Tibial artery (tissue), 4 donors: ENCODE results near the gene C17orf107.

Experiments
- DNase-seq, 2 donors: peaks; one replicate each; pipeline ENCODE4 v3.0.0-alpha.2; 2019
- H3K27ac ChIP-seq, 2 donors: fragments of 200-600 bp; sonication (generic) in 1 of 2; 1 replicate in 1 of 2; 2 replicates in 1 of 2; pipeline ENCODE4 v1.5.1; 2018 to 2019; ENCODE audit warnings: mild to moderate bottlenecking in 1 of 2
- H3K27me3 ChIP-seq, 2 donors: fragments of 200-600 bp; sonication (generic) in 1 of 2; one replicate each; pipeline versions ENCODE4 v1.5.1 to v1.6.0; 2016 to 2019
- H3K36me3 ChIP-seq, 3 donors: fragments of 200-600 bp; sonication (generic) in 2 of 3; one replicate each; pipeline ENCODE4 v1.5.1; 2016 to 2019; ENCODE audit warnings: mild to moderate bottlenecking in 2 of 3
- H3K4me1 ChIP-seq, 4 donors: fragments of 200-600 bp; sonication (generic) in 2 of 4; 1 replicate in 3 of 4; 2 replicates in 1 of 4; pipeline ENCODE4 v1.5.1; 2016 to 2019
- H3K4me3 ChIP-seq, 2 donors: fragments of 200-600 bp; sonication (generic) in 1 of 2; 1 replicate in 1 of 2; 2 replicates in 1 of 2; pipeline ENCODE4 v1.5.1; 2018 to 2019; ENCODE audit warnings: mild to moderate bottlenecking in 2 of 2
- H3K9me3 ChIP-seq, 3 donors: fragments of 200-600 bp; sonication (generic) in 1 of 3; one replicate each; pipeline ENCODE4 v1.5.1; 2016 to 2019
- CTCF ChIP-seq, 2 experiments: fragments of 200-600 bp in 1 of 2; fragments of 450-650 bp in 1 of 2; IDR thresholded peaks; one replicate each; pipeline ENCODE4 v1.5.1; 2017 to 2019; ENCODE audit warnings: antibody characterized with exemption in 2 of 2, mild to moderate bottlenecking in 1 of 2, moderate library complexity in 1 of 2
- intact Hi-C: fragments of 100-400 bp; cut with DNase I; formaldehyde crosslinking; loops from one replicate; pipeline ENCODE4 v1.15.0; 2023; ENCODE audit warnings: low total_unique reads

Gene C17orf107

DNA sequence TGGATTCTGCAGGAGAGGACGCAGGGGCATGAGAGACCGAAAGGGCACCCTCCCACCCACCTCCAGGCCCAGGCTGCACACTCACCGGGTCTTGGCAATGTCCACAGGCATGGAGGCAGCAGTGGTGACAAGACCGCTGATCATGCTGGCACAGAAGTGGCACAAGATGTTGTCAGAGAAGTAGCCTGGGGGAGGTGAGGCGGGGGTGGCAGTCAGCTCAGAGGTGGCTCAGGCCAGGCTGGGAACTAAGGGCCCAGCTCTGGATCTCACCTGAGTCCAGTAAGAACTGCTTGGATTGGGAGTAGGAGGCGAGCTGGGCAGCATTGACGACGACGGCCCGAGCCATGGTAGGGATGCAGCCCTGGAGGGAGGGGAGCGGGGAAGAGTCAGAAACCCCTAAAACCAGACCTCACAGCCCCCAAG is 38.7 kb downstream of the C17orf107 start:
- peaks cover 4 to 49% (median 30%) of the 10 kb centered on the region in 4 donors for H3K4me1 ChIP-seq
- H3K9me3 ChIP-seq, result no peaks in the 10 kb centered on the region
- H3K4me3 ChIP-seq, result no peak overlapping the region
- H3K27ac ChIP-seq, result peak overlapping the region in 1 of 2 donors; percentile 85
- peaks cover 25 to 44% (median 25%) of the 10 kb centered on the region in 3 donors for H3K36me3 ChIP-seq
- no peak for DNase-seq
- H3K27me3 ChIP-seq, result no peaks in the 10 kb centered on the region
- intact Hi-C loops, result loop anchor here (5.0 kb wide), 1 partner anchor 44 kb away; no protein-coding TSS in a partner anchor
- no peak for TF ChIP-seq CTCF (IDR thresholded peaks at IDR 0.05)

GRCh38 chr17:4938688-4939545 is 39.6 kb downstream of the C17orf107 start:
- intact Hi-C loops, result loop anchor here (5.0 kb wide), 1 partner anchor 43 kb away; no protein-coding TSS in a partner anchor
- DNase-seq, result no peak
- H3K4me3 ChIP-seq, result peak overlapping the region; percentile 83 to 91
- peaks cover 31 to 52% (median 34%) of the 10 kb centered on the region in 3 donors for H3K36me3 ChIP-seq
- peak overlapping the region; percentile 85 for H3K27ac ChIP-seq
- H3K27me3 ChIP-seq, result no peaks in the 10 kb centered on the region
- TF ChIP-seq CTCF (IDR thresholded peaks at IDR 0.05), result no peak
- peaks cover 4 to 50% (median 34%) of the 10 kb centered on the region in 4 donors for H3K4me1 ChIP-seq
- no peaks in the 10 kb centered on the region for H3K9me3 ChIP-seq

GRCh38 chr17:4939546-4939795 is 40.1 kb downstream of the C17orf107 start:
- DNase-seq, result no peak
- Histone ChIP-seq H3K9me3 (no peaks in the 10 kb centered on the region), H3K4me3 (peak overlapping the region; percentile 83 to 91), H3K27me3 (no peaks in the 10 kb centered on the region), H3K4me1 (peaks cover 4 to 49% (median 38%) of the 10 kb centered on the region in 4 donors), H3K36me3 (peaks cover 36 to 58% (median 39%) of the 10 kb centered on the region in 3 donors), H3K27ac (peak overlapping the region; percentile 85)
- intact Hi-C loops, result loop anchor here (5.0 kb wide), 1 partner anchor 43 kb away; no protein-coding TSS in a partner anchor
- no peak for TF ChIP-seq CTCF (IDR thresholded peaks at IDR 0.05)

GRCh38 chr17:4939796-4940554 is 40.6 kb downstream of the C17orf107 start, which contains the start of the genes RNF167 and SLC25A11:
Gene RNF167, plus strand, starts transcription at chr17:4940268. Its CDS starts 642 bp downstream, at chr17:4940910.
Gene SLC25A11, minus strand, starts transcription at chr17:4940046. Its CDS starts 136 bp downstream, at chr17:4939910.
- no peaks in the 10 kb centered on the region for H3K9me3 ChIP-seq
- H3K4me1 ChIP-seq, result peaks cover 4 to 54% (median 42%) of the 10 kb centered on the region in 4 donors
- H3K27me3 ChIP-seq, result no peaks in the 10 kb centered on the region
- TF ChIP-seq CTCF (IDR thresholded peaks at IDR 0.05), result no peak
- intact Hi-C loops, result loop anchor here (5.0 kb wide), 1 partner anchor 42 kb away; no protein-coding TSS in a partner anchor
- peak within 1 kb of the TSS; percentile 83 to 91 for H3K4me3 ChIP-seq
- H3K27ac ChIP-seq, result peak within 1 kb of the TSS; percentile 85
- peak; percentile 95 to 98 for DNase-seq
- H3K36me3 ChIP-seq, result peaks cover 41 to 63% (median 44%) of the 10 kb centered on the region in 3 donors

GRCh38 chr17:4940555-4941318 is 41.4 kb downstream of the C17orf107 start:
- H3K27me3 ChIP-seq, result no peaks in the 10 kb centered on the region
- no peak for TF ChIP-seq CTCF (IDR thresholded peaks at IDR 0.05)
- peak overlapping the region; percentile 85 for H3K27ac ChIP-seq
- peak overlapping the region; percentile 83 to 91 for H3K4me3 ChIP-seq
- peak in 1 of 2 donors; percentile 84 for DNase-seq
- peaks cover 46 to 67% (median 49%) of the 10 kb centered on the region in 3 donors for H3K36me3 ChIP-seq
- intact Hi-C loops, result no loop called here
- peaks cover 6 to 61% (median 50%) of the 10 kb centered on the region in 4 donors for H3K4me1 ChIP-seq
- no peaks in the 10 kb centered on the region for H3K9me3 ChIP-seq
